GM18526 (cell line): ENCODE results near the gene ISG20.

Experiments
- POLR2A ChIP-seq: IDR thresholded peaks from 3 replicates; pipeline ENCODE4 v1.6.1; 2011; ENCODE audit not compliant: insufficient read length; ENCODE audit errors: extremely low read depth

The ISG20 gene

GRCh38 chr15:88680241-88681001, 41.6 kb downstream of the ISG20 start:
- TF ChIP-seq POLR2A: no peak

- TF ChIP-seq POLR2A: no peak
Observed at GRCh38 chr15:88681610-88682221, 42.9 kb downstream of the ISG20 start.

- TF ChIP-seq POLR2A: no peak
Observed at GRCh38 chr15:88684345-88684744, 45.5 kb downstream of the ISG20 start.

- no peak for TF ChIP-seq POLR2A
Observed at GRCh38 chr15:88686166-88686565, 47.4 kb downstream of the ISG20 start.

GRCh38 chr15:88688394-88688933, 49.6 kb downstream of the ISG20 start:
- no peak for TF ChIP-seq POLR2A

- TF ChIP-seq POLR2A: no peak
Observed at GRCh38 chr15:88690331-88690730, 51.5 kb downstream of the ISG20 start.

GRCh38 chr15:88693191-88693590, 54.4 kb downstream of the ISG20 start:
- no peak for TF ChIP-seq POLR2A

GRCh38 chr15:88695101-88695500, 56.3 kb downstream of the ISG20 start:
- TF ChIP-seq POLR2A: no peak

- no peak for TF ChIP-seq POLR2A
Observed at GRCh38 chr15:88695691-88696251, 57.0 kb downstream of the ISG20 start.

- TF ChIP-seq POLR2A: no peak
Observed at GRCh38 chr15:88696254-88696653, 57.4 kb downstream of the ISG20 start.

- TF ChIP-seq POLR2A: no peak
Observed at GRCh38 chr15:88697276-88697675, 58.5 kb downstream of the ISG20 start.

- TF ChIP-seq POLR2A: no peak
Observed at GRCh38 chr15:88699861-88700260, 61.0 kb downstream of the ISG20 start.

GRCh38 chr15:88700716-88701115, 61.9 kb downstream of the ISG20 start:
- TF ChIP-seq POLR2A: no peak

- no peak for TF ChIP-seq POLR2A
Observed at GRCh38 chr15:88701561-88702095, 62.8 kb downstream of the ISG20 start.

- TF ChIP-seq POLR2A: no peak
Observed at GRCh38 chr15:88702983-88703382, 64.2 kb downstream of the ISG20 start.

GRCh38 chr15:88703533-88703932, 64.7 kb downstream of the ISG20 start:
- no peak for TF ChIP-seq POLR2A
